Breast epithelium (tissue), 4 donors: ENCODE results near the gene LASP1NB.

Source experiments
- DNase-seq, 2 donors: peaks; one replicate each; pipeline ENCODE4 v3.0.0-alpha.2; 2019; ENCODE audit warnings: low spot score in 2 of 2
- H3K27ac ChIP-seq, 2 donors: fragments of 200-600 bp; sonication (generic) in 1 of 2; one replicate each; pipeline ENCODE4 v1.5.1; 2016 to 2019; ENCODE audit warnings: mild to moderate bottlenecking in 1 of 2
- H3K27me3 ChIP-seq, 2 donors: fragments of 200-600 bp; sonication (generic) in 1 of 2; one replicate each; pipeline versions ENCODE4 v1.5.1 to v1.6.0; 2017 to 2019; ENCODE audit warnings: control low read depth in 1 of 2, mild to moderate bottlenecking in 1 of 2
- H3K36me3 ChIP-seq: fragments of 200-600 bp; one replicate; pipeline ENCODE4 v1.5.1; 2019
- H3K4me1 ChIP-seq, 2 donors: fragments of 200-600 bp; sonication (generic); one replicate each; pipeline ENCODE4 v1.5.1; 2016 to 2019; ENCODE audit warnings: control low read depth in 1 of 2
- H3K4me3 ChIP-seq, 3 donors: fragments of 200-600 bp; sonication (generic); 1 replicate in 2 of 3; 2 replicates in 1 of 3; pipeline ENCODE4 v1.5.1; 2016 to 2019; ENCODE audit warnings: mild to moderate bottlenecking in 3 of 3, moderate library complexity in 2 of 3
- H3K9me3 ChIP-seq, 2 donors: fragments of 200-600 bp; sonication (generic) in 1 of 2; one replicate each; pipeline ENCODE4 v1.5.1; 2016 to 2019; ENCODE audit warnings: control low read depth in 1 of 2
- CTCF ChIP-seq, 3 donors: fragments of 450-650 bp; IDR thresholded peaks; one replicate each; pipeline ENCODE4 v1.5.1; 2016 to 2017; ENCODE audit warnings: antibody characterized with exemption in 3 of 3, mild to moderate bottlenecking in 3 of 3, moderate library complexity in 3 of 3
- POLR2A ChIP-seq: fragments of 450-650 bp; IDR thresholded peaks from one replicate; pipeline ENCODE4 v1.6.1; 2016; ENCODE audit warnings: antibody characterized with exemption, mild to moderate bottlenecking, moderate library complexity
- POLR2AphosphoS5 ChIP-seq, 3 donors: sonication (generic); formaldehyde crosslinking; IDR thresholded peaks; one replicate each; pipeline ENCODE4 v1.6.1; 2017; ENCODE audit warnings: antibody characterized with exemption in 3 of 3
- intact Hi-C: fragments of 100-400 bp; cut with DNase I; formaldehyde crosslinking; loops from one replicate; pipeline ENCODE4 v1.15.1; 2023; ENCODE audit warnings: low total_unique reads

Gene LASP1NB

GRCh38 chr17:38892083-38892482 is 33.3 kb upstream of the LASP1NB start:
- H3K4me1 ChIP-seq: peaks cover 17 to 18% of the 10 kb centered on the region in 2 donors
- DNase-seq: no peak
- H3K9me3 ChIP-seq: no peaks in the 10 kb centered on the region
- no peak overlapping the region for H3K4me3 ChIP-seq
- no peaks in the 10 kb centered on the region for H3K27me3 ChIP-seq
- intact Hi-C loops: no loop called here
- TF ChIP-seq POLR2AphosphoS5 (IDR thresholded peaks at IDR 0.05): no peak
- TF ChIP-seq POLR2A: no peak
- no peak for TF ChIP-seq CTCF (IDR thresholded peaks at IDR 0.05)
- H3K27ac ChIP-seq: peak overlapping the region in 1 of 2 donors; percentile 43
- no peaks in the 10 kb centered on the region for H3K36me3 ChIP-seq

GRCh38 chr17:38892620-38893019 is 32.8 kb upstream of the LASP1NB start:
- Histone ChIP-seq H3K27ac (peak overlapping the region in 1 of 2 donors; percentile 43), H3K27me3 (no peaks in the 10 kb centered on the region), H3K4me1 (peaks cover 19% of the 10 kb centered on the region in 2 donors)

GRCh38 chr17:38893113-38893512 is 32.3 kb upstream of the LASP1NB start:
- Histone ChIP-seq H3K36me3 (no peaks in the 10 kb centered on the region), H3K9me3 (no peaks in the 10 kb centered on the region), H3K27ac (peak overlapping the region; percentile 64 to 85), H3K4me1 (peaks cover 21 to 22% of the 10 kb centered on the region in 2 donors), H3K4me3 (no peak overlapping the region), H3K27me3 (no peaks in the 10 kb centered on the region)
- intact Hi-C loops: no loop called here
- TF ChIP-seq POLR2AphosphoS5 (IDR thresholded peaks at IDR 0.05) (no peak), CTCF (IDR thresholded peaks at IDR 0.05) (no peak), POLR2A (no peak)
- no peak for DNase-seq

More at GRCh38 chr17:38892620-38893019, 32.8 kb upstream of the LASP1NB start:
- Histone ChIP-seq H3K9me3 (no peaks in the 10 kb centered on the region), H3K4me3 (no peak overlapping the region), H3K36me3 (no peaks in the 10 kb centered on the region)
- intact Hi-C loops: no loop called here
- TF ChIP-seq POLR2AphosphoS5 (IDR thresholded peaks at IDR 0.05) (no peak), POLR2A (no peak), CTCF (IDR thresholded peaks at IDR 0.05) (no peak)
- no peak for DNase-seq

- Histone ChIP-seq H3K9me3 (no peaks in the 10 kb centered on the region), H3K4me1 (peaks cover 21 to 27% of the 10 kb centered on the region in 2 donors), H3K27ac (peak overlapping the region; percentile 64 to 85), H3K4me3 (peak overlapping the region in 1 of 3 donors; percentile 5), H3K27me3 (no peaks in the 10 kb centered on the region), H3K36me3 (no peaks in the 10 kb centered on the region)
- intact Hi-C loops: no loop called here
- DNase-seq: no peak
- TF ChIP-seq CTCF (IDR thresholded peaks at IDR 0.05) (no peak), POLR2A (no peak), POLR2AphosphoS5 (IDR thresholded peaks at IDR 0.05) (no peak)
These were observed 31.8 kb upstream of the LASP1NB start for GRCh38 chr17:38893607-38894006.

- H3K27ac ChIP-seq: peak overlapping the region; percentile 64 to 85
- H3K9me3 ChIP-seq: no peaks in the 10 kb centered on the region
- intact Hi-C loops: no loop called here
- no peak for DNase-seq
- H3K27me3 ChIP-seq: no peaks in the 10 kb centered on the region
- no peak for TF ChIP-seq POLR2A
- TF ChIP-seq POLR2AphosphoS5 (IDR thresholded peaks at IDR 0.05): no peak
- TF ChIP-seq CTCF (IDR thresholded peaks at IDR 0.05): no peak
- peaks cover 21 to 27% of the 10 kb centered on the region in 2 donors for H3K4me1 ChIP-seq
- no peaks in the 10 kb centered on the region for H3K36me3 ChIP-seq
- H3K4me3 ChIP-seq: no peak overlapping the region
These were observed 31.1 kb upstream of the LASP1NB start for GRCh38 chr17:38894276-38894675.
